Measurements from ENCODE around the gene RRP12. TPM values are rescaled to one million over a fixed set of nuclear protein-coding genes. Genes with fewer than 3 reads are reported as not detected.

RRP12 gene
- total and polyA plus RNA-seq, 2 of the 4 experiments (the other 2 are of a cell fraction): 21.5 to 23.3 TPM

DNA sequence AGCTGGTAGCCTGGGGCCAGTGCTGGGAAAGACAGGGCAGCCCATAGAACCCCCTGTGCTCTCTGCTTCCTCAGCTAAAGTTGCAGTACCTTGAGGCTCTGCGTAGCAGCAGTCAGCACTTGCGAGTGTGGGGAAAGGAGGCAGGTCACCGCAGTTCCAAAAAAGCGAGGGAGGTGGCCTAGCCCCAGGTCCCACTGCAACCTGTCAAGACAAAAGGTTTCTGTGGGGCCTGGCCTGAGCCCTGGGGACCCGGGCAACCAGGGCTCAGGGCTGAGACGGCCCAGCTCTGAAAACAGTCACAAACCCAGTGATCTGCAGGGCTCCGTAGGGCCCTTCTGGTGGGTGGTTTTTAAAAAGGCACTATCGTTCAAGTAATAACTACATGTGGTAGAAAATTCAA, 19.5 kb downstream of the RRP12 start:
- dilution Hi-C loops (cut with HindIII; ENCODE audit: low sequenced_read_pairs, unreplicated experiment) (no loop called here), intact Hi-C loops (cut with micrococcal nuclease) (no loop called here), in situ Hi-C loops (cut with MboI; ENCODE audit: low sequenced_read_pairs) (no loop called here)
- Histone ChIP-seq H2AFZ (replicated peaks; ENCODE audit: low read length, poor library complexity) (no peak overlapping the region), H3K18ac (ENCODE audit: low read depth, low read length) (no peak overlapping the region), H2AK9ac (replicated peaks; ENCODE audit: low read depth, low read length, poor library complexity) (no peak overlapping the region), H2BK15ac (ENCODE audit: low read depth, low read length) (no peak overlapping the region), H2BK5ac (ENCODE audit: low read depth, low read length, poor library complexity, severe bottlenecking) (no peak overlapping the region), H2BK20ac (ENCODE audit: low read depth, low read length) (no peak overlapping the region), H3K4me1 (ENCODE audit: control insufficient read depth, insufficient read depth, low read length) (no peaks in the 10 kb centered on the region), H3K9me3 (ENCODE audit: control insufficient read depth, insufficient read depth, low read length) (no peaks in the 10 kb centered on the region), H3K9ac (ENCODE audit: low read depth, low read length) (no peak overlapping the region), H3K4me3 (ENCODE audit: insufficient read depth, low read depth, low read length) (no peak overlapping the region), H4K91ac (ENCODE audit: insufficient read depth, low read depth, low read length) (no peak overlapping the region), H4K8ac (ENCODE audit: low read depth in 2 of 2, low read length in 2 of 2) (no peak overlapping the region), H3K79me1 (ENCODE audit: low read depth in 1 of 2, low read length in 2 of 2) (no peaks in the 10 kb centered on the region; a peak in 1 of 4 replicates), H3K4me2 (ENCODE audit: low read depth, low read length) (no peak overlapping the region), H3K23ac (ENCODE audit: low read depth, low read length) (no peak overlapping the region), H3K27ac (ENCODE audit: insufficient read depth, low read length) (no peak overlapping the region), H3K4ac (ENCODE audit: low read depth, low read length) (no peak overlapping the region), H3K14ac (replicated peaks; ENCODE audit: low read depth, low read length) (no peak overlapping the region), H3K9me1 (ENCODE audit: insufficient read depth, low read length) (no peaks in the 10 kb centered on the region; the same call in 1 of the 2 replicates), H3K36me3 (ENCODE audit: control insufficient read depth, insufficient read depth, low read length) (peaks cover 24% of the 10 kb centered on the region), H3K27me3 (ENCODE audit: control insufficient read depth, insufficient read depth, low read length) (no peaks in the 10 kb centered on the region), H2BK120ac (ENCODE audit: low read depth, low read length) (no peak overlapping the region), H4K20me1 (ENCODE audit: insufficient read depth, low read length) (no peaks in the 10 kb centered on the region), H2AK5ac (ENCODE audit: low read depth, low read length) (no peak overlapping the region), H4K5ac (ENCODE audit: low read depth, low read length) (no peak overlapping the region), H3K56ac (ENCODE audit: extremely low read depth, insufficient read depth, low read length) (no peak overlapping the region)
- TF ChIP-seq FOS (IDR thresholded peaks at IDR 0.05; ENCODE audit: low read depth, low read length) (no peak), MAFK (IDR thresholded peaks at IDR 0.05; ENCODE audit: low read depth, low read length) (no peak), NFE2L2 (IDR thresholded peaks at IDR 0.05; ENCODE audit: low read depth, low read length) (no peak), RAD21 (IDR thresholded peaks at IDR 0.05; ENCODE audit: low read length) (no peak), SMC3 (IDR thresholded peaks at IDR 0.05; ENCODE audit: low read depth, low read length) (no peak), MAZ (IDR thresholded peaks at IDR 0.05; ENCODE audit: borderline replicate concordance, low read depth, low read length) (no peak), RCOR1 (IDR thresholded peaks at IDR 0.05; ENCODE audit: insufficient replicate concordance, low read length) (no peak), CHD1 (IDR thresholded peaks at IDR 0.05; ENCODE audit: low read depth, low read length) (no peak), BHLHE40 (IDR thresholded peaks at IDR 0.05; ENCODE audit: low read depth, low read length) (no peak)
- TF ChIP-seq, protein P1, sequence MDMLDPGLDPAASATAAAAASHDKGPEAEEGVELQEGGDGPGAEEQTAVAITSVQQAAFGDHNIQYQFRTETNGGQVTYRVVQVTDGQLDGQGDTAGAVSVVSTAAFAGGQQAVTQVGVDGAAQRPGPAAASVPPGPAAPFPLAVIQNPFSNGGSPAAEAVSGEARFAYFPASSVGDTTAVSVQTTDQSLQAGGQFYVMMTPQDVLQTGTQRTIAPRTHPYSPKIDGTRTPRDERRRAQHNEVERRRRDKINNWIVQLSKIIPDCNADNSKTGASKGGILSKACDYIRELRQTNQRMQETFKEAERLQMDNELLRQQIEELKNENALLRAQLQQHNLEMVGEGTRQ (IDR thresholded peaks at IDR 0.05; ENCODE audit: low read depth, low read length): no peak
- TF ChIP-seq, protein P2, sequence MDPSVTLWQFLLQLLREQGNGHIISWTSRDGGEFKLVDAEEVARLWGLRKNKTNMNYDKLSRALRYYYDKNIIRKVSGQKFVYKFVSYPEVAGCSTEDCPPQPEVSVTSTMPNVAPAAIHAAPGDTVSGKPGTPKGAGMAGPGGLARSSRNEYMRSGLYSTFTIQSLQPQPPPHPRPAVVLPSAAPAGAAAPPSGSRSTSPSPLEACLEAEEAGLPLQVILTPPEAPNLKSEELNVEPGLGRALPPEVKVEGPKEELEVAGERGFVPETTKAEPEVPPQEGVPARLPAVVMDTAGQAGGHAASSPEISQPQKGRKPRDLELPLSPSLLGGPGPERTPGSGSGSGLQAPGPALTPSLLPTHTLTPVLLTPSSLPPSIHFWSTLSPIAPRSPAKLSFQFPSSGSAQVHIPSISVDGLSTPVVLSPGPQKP (IDR thresholded peaks at IDR 0.05; ENCODE audit: borderline replicate concordance, low read depth, low read length): no peak
- TF ChIP-seq, protein P3, sequence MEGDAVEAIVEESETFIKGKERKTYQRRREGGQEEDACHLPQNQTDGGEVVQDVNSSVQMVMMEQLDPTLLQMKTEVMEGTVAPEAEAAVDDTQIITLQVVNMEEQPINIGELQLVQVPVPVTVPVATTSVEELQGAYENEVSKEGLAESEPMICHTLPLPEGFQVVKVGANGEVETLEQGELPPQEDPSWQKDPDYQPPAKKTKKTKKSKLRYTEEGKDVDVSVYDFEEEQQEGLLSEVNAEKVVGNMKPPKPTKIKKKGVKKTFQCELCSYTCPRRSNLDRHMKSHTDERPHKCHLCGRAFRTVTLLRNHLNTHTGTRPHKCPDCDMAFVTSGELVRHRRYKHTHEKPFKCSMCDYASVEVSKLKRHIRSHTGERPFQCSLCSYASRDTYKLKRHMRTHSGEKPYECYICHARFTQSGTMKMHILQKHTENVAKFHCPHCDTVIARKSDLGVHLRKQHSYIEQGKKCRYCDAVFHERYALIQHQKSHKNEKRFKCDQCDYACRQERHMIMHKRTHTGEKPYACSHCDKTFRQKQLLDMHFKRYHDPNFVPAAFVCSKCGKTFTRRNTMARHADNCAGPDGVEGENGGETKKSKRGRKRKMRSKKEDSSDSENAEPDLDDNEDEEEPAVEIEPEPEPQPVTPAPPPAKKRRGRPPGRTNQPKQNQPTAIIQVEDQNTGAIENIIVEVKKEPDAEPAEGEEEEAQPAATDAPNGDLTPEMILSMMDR (conservative IDR thresholded peaks at IDR 0.05; ENCODE audit: low read depth, low read length): no peak
- BruUV-seq (replicated peaks): no TSS peak
- CTCF ChIA-PET: no interaction called here
- WGBS, 2 experiments (ENCODE audit: extremely low coverage in 2 of 2, insufficient read length in 1 of 2): no CpG with 5 or more reads among the region's 8 CpGs
- POLR2A ChIA-PET (ENCODE audit: unreplicated experiment): no interaction called here
- DNase-seq (no peak), ATAC-seq (ENCODE audit: low read depth) (no peak)

All from IMR-90 (cell line).